Stimulated activated CD8-positive, alpha-beta memory T cell treated with anti-CD3 and anti-CD28 coated beads, Interleukin-7, amount 100 ng/mL, for 24 hours (primary cell): ENCODE data around the gene SACS.

Source experiments
- DNase-seq: peaks from one replicate; pipeline ENCODE4 v3.0.0-alpha.2; 2020; ENCODE audit warnings: low read depth

The SACS gene

GRCh38 chr13:23289917-23290357 lies 143.6 kb downstream of the SACS start:
- DNase-seq, result no peak

- DNase-seq, result no peak
These were observed 144.5 kb downstream of the SACS start for GRCh38 chr13:23288995-23289394.

GRCh38 chr13:23288564-23288963 lies 144.9 kb downstream of the SACS start:
- DNase-seq, result no peak

- DNase-seq, result no peak
These were observed 154.2 kb downstream of the SACS start for GRCh38 chr13:23279321-23279720.
